Panc1 (cell line): ENCODE results near the gene SEMA3B. TPM values are rescaled to one million over a fixed set of nuclear protein-coding genes. Genes with fewer than 3 reads are reported as not detected.
A peak's percentile ranks its signal among the peaks of the same experiment; 100 is the strongest.

Source experiments
- ATAC-seq: fragments of 200-7000 bp; cut with Tn5 transposase; 2 replicates; pipeline ENCODE4 v1.9.1; 2020; ENCODE audit warnings: mild to moderate bottlenecking, moderate library complexity
- BruUV-seq: library from RNA; stranded (reverse); fragments of 400-500 nt; replicated peaks from 2 replicates; lab custom pipeline; 2021; lab: Mats Ljungman, UMichigan
- CTCF ChIA-PET: fragments of 300-600 bp; sonication (Branson Sonifier 250); formaldehyde crosslinking; loops from one replicate; lab custom pipeline; 2022; ENCODE audit warnings: antibody characterized with exemption; lab: Charles Lee
- POLR2A ChIA-PET: fragments of 300-600 bp; sonication (Branson Sonifier 250); formaldehyde crosslinking; loops from one replicate; lab custom pipeline; 2022; ENCODE audit warnings: antibody characterized with exemption; lab: Charles Lee
- DNase-seq: peaks from one replicate; pipeline ENCODE4 v3.0.0-alpha.2; 2010; ENCODE audit warnings: low read depth, low spot score
- H3K27ac ChIP-seq: 2 replicates; pipeline ENCODE4 v1.5.1; 2011; ENCODE audit warnings: mild to moderate bottlenecking, low read length, inconsistent platforms
- H3K27me3 ChIP-seq: fragments of 200-500 bp; sonication (Bioruptor generic); 2 replicates; pipeline ENCODE4 v1.6.0; 2014; ENCODE audit warnings: low read length, inconsistent platforms; ENCODE audit not compliant: control insufficient read depth, insufficient read depth
- H3K36me3 ChIP-seq: fragments of 200-500 bp; sonication (Bioruptor generic); 2 replicates; pipeline ENCODE4 v1.5.1; 2014; ENCODE audit warnings: inconsistent platforms, mild to moderate bottlenecking, low read length, moderate library complexity; ENCODE audit not compliant: control insufficient read depth, insufficient read depth
- H3K4me1 ChIP-seq: 2 replicates; pipeline ENCODE4 v1.5.1; 2011; ENCODE audit warnings: inconsistent platforms, mild to moderate bottlenecking, low read length, moderate library complexity; ENCODE audit not compliant: control insufficient read depth, insufficient read depth
- H3K4me3 ChIP-seq, 2 experiments: 2 replicates each; pipeline ENCODE4 v1.5.1; 2011 to 2012; ENCODE audit warnings: low read depth in 2 of 2, low read length in 2 of 2, mild to moderate bottlenecking in 2 of 2, inconsistent platforms in 1 of 2, moderate library complexity in 1 of 2
- H3K9me3 ChIP-seq: fragments of 200-500 bp; sonication (Bioruptor generic); 2 replicates; pipeline ENCODE4 v1.5.1; 2014; ENCODE audit warnings: low read depth, mild to moderate bottlenecking, inconsistent platforms, low read length, moderate library complexity; ENCODE audit not compliant: control insufficient read depth, insufficient read depth
- POLR2AphosphoS5 ChIP-seq: IDR thresholded peaks from 2 replicates; pipeline ENCODE4 v1.6.1; 2012; ENCODE audit warnings: mild to moderate bottlenecking, low read depth, low read length, moderate library complexity
- SIN3A ChIP-seq: IDR thresholded peaks from 2 replicates; pipeline ENCODE4 v1.6.1; 2012; ENCODE audit warnings: low read depth, mild to moderate bottlenecking, low read length, moderate library complexity, borderline replicate concordance; ENCODE audit not compliant: insufficient read depth
- TCF7L2 ChIP-seq: IDR thresholded peaks from 2 replicates; pipeline ENCODE4 v1.6.1; 2011; ENCODE audit warnings: mild to moderate bottlenecking, low read depth, low read length, inconsistent platforms
- in situ Hi-C: cut with HindIII; loops from 2 replicates; pipeline ENCODE4 v1.10.0; 2016; ENCODE audit warnings: low sequenced_read_pairs, low pct_unique_long_range_greater_than_20kb
- intact Hi-C: fragments of 100-400 bp; cut with micrococcal nuclease; formaldehyde crosslinking; loops from one replicate; pipeline ENCODE4 v1.10.0; 2022; ENCODE audit not compliant: unreplicated experiment
- total RNA-seq: library from RNA; stranded (reverse); gene quantifications from one replicate; pipeline ENCODE4 v1.2.1, GENCODE V29; 2021; ENCODE audit not compliant: unreplicated experiment
- TF ChIP-seq, protein P1 (sequence below): fragments of 450-650 bp; IDR thresholded peaks from 2 replicates; pipeline ENCODE4 v1.5.1; 2017; ENCODE audit warnings: mild to moderate bottlenecking
- TF ChIP-seq, protein P2 (sequence below), 2 experiments: IDR thresholded peaks; 2 replicates each; pipeline ENCODE4 v1.6.1; 2011 to 2012; ENCODE audit warnings: low read depth in 2 of 2, control low read depth in 1 of 2, low read length in 1 of 2, mild to moderate bottlenecking in 1 of 2, moderate library complexity in 1 of 2; ENCODE audit not compliant: insufficient read depth in 1 of 2

SEMA3B gene
- total RNA-seq, 1 experiment from 2014 or later = 1.4 TPM

GRCh38 chr3:50297384-50297775 lies 28.4 kb downstream of the SEMA3B start:
- no TSS peak for BruUV-seq
- Histone ChIP-seq H3K27me3 (no peaks in the 10 kb centered on the region), H3K36me3 (no peaks in the 10 kb centered on the region), H3K9me3 (no peaks in the 10 kb centered on the region), H3K4me1 (peaks cover 10% of the 10 kb centered on the region), H3K27ac (no peak overlapping the region), H3K4me3 (no peak overlapping the region)
- intact Hi-C loops (no loop called here), in situ Hi-C loops (no loop called here)
- no peak for DNase-seq
- ChIA-PET POLR2A (no interaction called here), CTCF (no interaction called here)
- TF ChIP-seq, protein P1, sequence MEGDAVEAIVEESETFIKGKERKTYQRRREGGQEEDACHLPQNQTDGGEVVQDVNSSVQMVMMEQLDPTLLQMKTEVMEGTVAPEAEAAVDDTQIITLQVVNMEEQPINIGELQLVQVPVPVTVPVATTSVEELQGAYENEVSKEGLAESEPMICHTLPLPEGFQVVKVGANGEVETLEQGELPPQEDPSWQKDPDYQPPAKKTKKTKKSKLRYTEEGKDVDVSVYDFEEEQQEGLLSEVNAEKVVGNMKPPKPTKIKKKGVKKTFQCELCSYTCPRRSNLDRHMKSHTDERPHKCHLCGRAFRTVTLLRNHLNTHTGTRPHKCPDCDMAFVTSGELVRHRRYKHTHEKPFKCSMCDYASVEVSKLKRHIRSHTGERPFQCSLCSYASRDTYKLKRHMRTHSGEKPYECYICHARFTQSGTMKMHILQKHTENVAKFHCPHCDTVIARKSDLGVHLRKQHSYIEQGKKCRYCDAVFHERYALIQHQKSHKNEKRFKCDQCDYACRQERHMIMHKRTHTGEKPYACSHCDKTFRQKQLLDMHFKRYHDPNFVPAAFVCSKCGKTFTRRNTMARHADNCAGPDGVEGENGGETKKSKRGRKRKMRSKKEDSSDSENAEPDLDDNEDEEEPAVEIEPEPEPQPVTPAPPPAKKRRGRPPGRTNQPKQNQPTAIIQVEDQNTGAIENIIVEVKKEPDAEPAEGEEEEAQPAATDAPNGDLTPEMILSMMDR = no peak
- no peak for TF ChIP-seq POLR2AphosphoS5
- ATAC-seq = no peak

DNA sequence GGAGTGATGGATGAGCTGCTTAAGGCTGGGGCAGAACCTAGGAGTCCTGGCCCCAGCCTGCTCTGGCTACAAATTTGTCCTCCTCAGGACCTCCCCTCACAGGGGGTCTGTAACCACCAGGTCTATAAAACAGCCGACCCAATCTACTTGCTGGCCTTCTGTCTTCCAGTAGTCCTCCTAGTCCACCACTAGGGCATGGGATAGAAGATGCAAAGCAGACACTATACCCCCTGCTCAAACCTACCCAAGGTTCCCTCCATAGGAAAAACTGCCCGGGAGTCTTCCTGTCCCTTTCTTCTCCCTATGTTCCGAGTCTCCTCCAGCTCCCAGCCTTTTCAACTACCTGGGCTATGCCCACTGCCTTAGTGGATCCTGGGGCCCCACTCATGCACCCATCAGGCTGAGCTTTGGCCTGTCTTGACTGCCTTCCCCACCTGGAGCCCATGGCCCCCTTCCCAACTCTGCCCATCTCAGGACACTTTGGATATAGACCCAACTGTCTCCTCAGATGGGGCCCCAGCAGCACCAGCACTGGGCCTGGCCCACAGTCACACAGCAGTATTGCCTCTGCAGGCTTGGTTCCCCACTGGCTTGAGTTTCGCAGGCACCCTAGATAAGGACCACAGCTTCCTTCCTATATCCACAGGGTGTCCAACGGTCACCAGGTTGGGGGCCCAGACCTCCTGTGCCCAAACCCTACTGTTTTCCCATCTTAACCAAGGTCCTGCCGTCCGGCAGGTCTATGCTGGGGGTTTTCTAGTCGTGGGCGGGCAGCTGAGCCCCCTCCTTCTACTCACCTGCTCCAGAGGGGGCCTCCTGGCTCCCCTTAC lies 29.2 kb downstream of the SEMA3B start:
- peak overlapping the region; percentile 65 to 77 for H3K4me3 ChIP-seq
- no peaks in the 10 kb centered on the region for H3K36me3 ChIP-seq
- TF ChIP-seq, protein P1 = no peak
- no peak for TF ChIP-seq POLR2AphosphoS5
- TF ChIP-seq, protein P2, sequence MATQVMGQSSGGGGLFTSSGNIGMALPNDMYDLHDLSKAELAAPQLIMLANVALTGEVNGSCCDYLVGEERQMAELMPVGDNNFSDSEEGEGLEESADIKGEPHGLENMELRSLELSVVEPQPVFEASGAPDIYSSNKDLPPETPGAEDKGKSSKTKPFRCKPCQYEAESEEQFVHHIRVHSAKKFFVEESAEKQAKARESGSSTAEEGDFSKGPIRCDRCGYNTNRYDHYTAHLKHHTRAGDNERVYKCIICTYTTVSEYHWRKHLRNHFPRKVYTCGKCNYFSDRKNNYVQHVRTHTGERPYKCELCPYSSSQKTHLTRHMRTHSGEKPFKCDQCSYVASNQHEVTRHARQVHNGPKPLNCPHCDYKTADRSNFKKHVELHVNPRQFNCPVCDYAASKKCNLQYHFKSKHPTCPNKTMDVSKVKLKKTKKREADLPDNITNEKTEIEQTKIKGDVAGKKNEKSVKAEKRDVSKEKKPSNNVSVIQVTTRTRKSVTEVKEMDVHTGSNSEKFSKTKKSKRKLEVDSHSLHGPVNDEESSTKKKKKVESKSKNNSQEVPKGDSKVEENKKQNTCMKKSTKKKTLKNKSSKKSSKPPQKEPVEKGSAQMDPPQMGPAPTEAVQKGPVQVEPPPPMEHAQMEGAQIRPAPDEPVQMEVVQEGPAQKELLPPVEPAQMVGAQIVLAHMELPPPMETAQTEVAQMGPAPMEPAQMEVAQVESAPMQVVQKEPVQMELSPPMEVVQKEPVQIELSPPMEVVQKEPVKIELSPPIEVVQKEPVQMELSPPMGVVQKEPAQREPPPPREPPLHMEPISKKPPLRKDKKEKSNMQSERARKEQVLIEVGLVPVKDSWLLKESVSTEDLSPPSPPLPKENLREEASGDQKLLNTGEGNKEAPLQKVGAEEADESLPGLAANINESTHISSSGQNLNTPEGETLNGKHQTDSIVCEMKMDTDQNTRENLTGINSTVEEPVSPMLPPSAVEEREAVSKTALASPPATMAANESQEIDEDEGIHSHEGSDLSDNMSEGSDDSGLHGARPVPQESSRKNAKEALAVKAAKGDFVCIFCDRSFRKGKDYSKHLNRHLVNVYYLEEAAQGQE (IDR thresholded peaks at IDR 0.05; ENCODE audit: insufficient read depth in 1 of 2, low read depth in 2 of 2, low read length in 1 of 2) = no peak
- TF ChIP-seq SIN3A = no peak
- TF ChIP-seq TCF7L2 = no peak
- no peaks in the 10 kb centered on the region for H3K27me3 ChIP-seq
- no peak for DNase-seq
- ChIA-PET CTCF (no interaction called here), POLR2A (no interaction called here)
- ATAC-seq = no peak
- H3K4me1 ChIP-seq = peaks cover 4% of the 10 kb centered on the region
- in situ Hi-C loops = no loop called here
- H3K9me3 ChIP-seq = no peaks in the 10 kb centered on the region
- peak overlapping the region; percentile 65 for H3K27ac ChIP-seq
- TSS peak; percentile 92 for BruUV-seq
- intact Hi-C loops = no loop called here
